ENCODE data around the gene SNX25. TPM values are rescaled to one million over a fixed set of nuclear protein-coding genes. Genes with fewer than 3 reads are reported as not detected.

SNX25 gene
- total RNA-seq, 3 donors from 2014 or later (not counting 1 experiment from before 2014, with no cell fraction given) = 15.5 to 18.0 (median 16.6) TPM

- Mint-ChIP-seq H3K27me3 (ENCODE audit: low read depth in 2 of 2) (no peaks in the 10 kb centered on the region), H3K4me1 (peaks cover 0 to 23% of the 10 kb centered on the region in 2 donors), H3K9me3 (no peaks in the 10 kb centered on the region), H3K4me3 (no peak overlapping the region), H3K36me3 (no peaks in the 10 kb centered on the region), H3K27ac (no peak overlapping the region)
- peak; percentile 67 to 84 (median 78) for ATAC-seq
- 46% methylated on average over 5 of the region's 6 CpGs for WGBS (ENCODE audit: insufficient coverage)
- peak; percentile 45 to 93 for DNase-seq
- intact Hi-C loops (cut with micrococcal nuclease) = loop anchor here (1.0 kb wide), 1 partner anchor 143 kb away; no protein-coding TSS in a partner anchor
- Histone ChIP-seq H3K4me3 (ENCODE audit: low read length) (no peak overlapping the region), H3K9me3 (ENCODE audit: control insufficient read depth, insufficient read depth, low read length) (no peaks in the 10 kb centered on the region), H3K36me3 (ENCODE audit: control insufficient read depth, insufficient read depth, low read length) (peaks cover 2% of the 10 kb centered on the region), H3K27me3 (ENCODE audit: control insufficient read depth, insufficient read depth, low read length) (no peaks in the 10 kb centered on the region), H3K4me1 (ENCODE audit: control insufficient read depth, insufficient read depth, low read length) (no peaks in the 10 kb centered on the region), H3K27ac (ENCODE audit: low read length) (no peak overlapping the region)
- TF ChIP-seq, protein P1, sequence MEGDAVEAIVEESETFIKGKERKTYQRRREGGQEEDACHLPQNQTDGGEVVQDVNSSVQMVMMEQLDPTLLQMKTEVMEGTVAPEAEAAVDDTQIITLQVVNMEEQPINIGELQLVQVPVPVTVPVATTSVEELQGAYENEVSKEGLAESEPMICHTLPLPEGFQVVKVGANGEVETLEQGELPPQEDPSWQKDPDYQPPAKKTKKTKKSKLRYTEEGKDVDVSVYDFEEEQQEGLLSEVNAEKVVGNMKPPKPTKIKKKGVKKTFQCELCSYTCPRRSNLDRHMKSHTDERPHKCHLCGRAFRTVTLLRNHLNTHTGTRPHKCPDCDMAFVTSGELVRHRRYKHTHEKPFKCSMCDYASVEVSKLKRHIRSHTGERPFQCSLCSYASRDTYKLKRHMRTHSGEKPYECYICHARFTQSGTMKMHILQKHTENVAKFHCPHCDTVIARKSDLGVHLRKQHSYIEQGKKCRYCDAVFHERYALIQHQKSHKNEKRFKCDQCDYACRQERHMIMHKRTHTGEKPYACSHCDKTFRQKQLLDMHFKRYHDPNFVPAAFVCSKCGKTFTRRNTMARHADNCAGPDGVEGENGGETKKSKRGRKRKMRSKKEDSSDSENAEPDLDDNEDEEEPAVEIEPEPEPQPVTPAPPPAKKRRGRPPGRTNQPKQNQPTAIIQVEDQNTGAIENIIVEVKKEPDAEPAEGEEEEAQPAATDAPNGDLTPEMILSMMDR (IDR thresholded peaks at IDR 0.05) = peak; percentile 82
Observed at GRCh38 chr4:185183622-185184281, 25.6 kb upstream of the SNX25 start.

GRCh38 chr4:185186769-185187168, 22.6 kb upstream of the SNX25 start:
- TF ChIP-seq, protein P1 (IDR thresholded peaks at IDR 0.05) = no peak
- Mint-ChIP-seq H3K27me3 (ENCODE audit: low read depth in 2 of 2) (no peaks in the 10 kb centered on the region), H3K27ac (no peak overlapping the region), H3K4me3 (no peak overlapping the region), H3K4me1 (peaks cover 9 to 14% of the 10 kb centered on the region in 2 donors), H3K9me3 (no peaks in the 10 kb centered on the region), H3K36me3 (peaks cover 11% of the 10 kb centered on the region)
- no peaks in the 10 kb centered on the region for H3K27me3 ChIP-seq (ENCODE audit: control insufficient read depth, insufficient read depth, low read length)
- H3K4me3 ChIP-seq (ENCODE audit: low read length) = no peak overlapping the region
- intact Hi-C loops (cut with micrococcal nuclease) = no loop called here
- H3K4me1 ChIP-seq (ENCODE audit: control insufficient read depth, insufficient read depth, low read length) = no peaks in the 10 kb centered on the region
- ATAC-seq (no peak), DNase-seq (no peak)
- peaks cover 15% of the 10 kb centered on the region for H3K36me3 ChIP-seq (ENCODE audit: control insufficient read depth, insufficient read depth, low read length)
- no peaks in the 10 kb centered on the region for H3K9me3 ChIP-seq (ENCODE audit: control insufficient read depth, insufficient read depth, low read length)
- 73% methylated on average over 3 of the region's 3 CpGs for WGBS (ENCODE audit: insufficient coverage)
- no peak overlapping the region for H3K27ac ChIP-seq (ENCODE audit: low read length)

DNA sequence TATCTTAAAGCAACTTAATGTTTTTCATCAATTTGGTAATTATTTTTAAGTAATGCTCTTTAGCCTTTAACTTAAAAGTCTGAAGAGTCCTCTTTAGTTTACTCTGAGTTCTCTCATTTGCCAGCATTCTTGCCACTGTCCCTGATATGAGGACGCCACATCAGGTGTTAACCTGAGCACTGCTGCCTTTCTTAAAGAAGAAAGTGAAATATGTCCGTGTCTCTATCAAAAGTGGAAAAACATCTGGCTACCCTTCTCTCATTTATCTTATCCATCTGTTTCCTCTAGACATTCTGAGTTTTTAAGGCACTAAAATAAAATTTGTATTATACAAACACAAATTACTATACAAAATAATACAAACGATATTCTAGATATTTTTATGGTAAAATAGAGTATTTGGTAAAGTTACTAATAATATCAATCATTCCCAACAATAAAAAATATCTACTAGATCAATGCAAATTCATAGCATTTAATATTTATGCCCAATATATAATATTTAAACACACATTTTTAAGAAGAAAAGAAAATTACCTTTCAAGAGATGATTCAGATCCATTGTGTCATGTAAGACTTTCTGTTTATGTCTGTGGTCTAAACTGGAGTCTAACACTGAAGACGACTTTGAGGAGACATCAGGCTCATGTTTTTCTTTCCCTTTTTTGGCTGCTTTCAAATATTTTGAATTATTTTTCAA, 19.6 kb upstream of the SNX25 start:
- H3K27me3 Mint-ChIP-seq (ENCODE audit: low read depth in 2 of 2) = no peaks in the 10 kb centered on the region
- H3K27ac Mint-ChIP-seq = no peak overlapping the region
- intact Hi-C loops (cut with micrococcal nuclease) = no loop called here
- H3K27ac ChIP-seq (ENCODE audit: low read length) = no peak overlapping the region
- H3K4me1 ChIP-seq (ENCODE audit: control insufficient read depth, insufficient read depth, low read length) = no peaks in the 10 kb centered on the region
- H3K4me3 ChIP-seq (ENCODE audit: low read length) = no peak overlapping the region
- no peaks in the 10 kb centered on the region for H3K9me3 ChIP-seq (ENCODE audit: control insufficient read depth, insufficient read depth, low read length)
- DNase-seq (no peak), ATAC-seq (no peak)
- TF ChIP-seq, protein P1 (IDR thresholded peaks at IDR 0.05) = no peak
- H3K4me3 Mint-ChIP-seq = no peak overlapping the region
- H3K27me3 ChIP-seq (ENCODE audit: control insufficient read depth, insufficient read depth, low read length) = no peaks in the 10 kb centered on the region
- H3K36me3 ChIP-seq (ENCODE audit: control insufficient read depth, insufficient read depth, low read length) = peaks cover 15% of the 10 kb centered on the region
- H3K4me1 Mint-ChIP-seq = peaks cover 16% of the 10 kb centered on the region in 2 donors
- H3K36me3 Mint-ChIP-seq = peaks cover 11% of the 10 kb centered on the region
- H3K9me3 Mint-ChIP-seq = no peaks in the 10 kb centered on the region
- 79% methylated on average over 3 of the region's 4 CpGs for WGBS (ENCODE audit: insufficient coverage)

Data from natural killer cell (primary cell).